ENCODE measurements around the gene ARHGAP42. TPM values are rescaled to one million over a fixed set of nuclear protein-coding genes. Genes with fewer than 3 reads are reported as not detected.

Gene ARHGAP42
- total and polyA plus RNA-seq, 2 of the 13 experiments (the other 11 are each of a cell fraction or from before 2014, with no cell fraction given), result 2.5 to 4.3 TPM

GRCh38 chr11:100687630-100688395 lies 725 bp downstream of the ARHGAP42 start (continued):
- TF ChIP-seq MLX (CRISPR knock-in tag; IDR thresholded peaks at IDR 0.05), result no peak
- no peak for TF ChIP-seq DMTF1 (CRISPR knock-in tag; IDR thresholded peaks at IDR 0.05)
- no peak for TF ChIP-seq NFIB (CRISPR knock-in tag; IDR thresholded peaks at IDR 0.05; ENCODE audit: borderline replicate concordance)
- TF ChIP-seq MAFK (conservative IDR thresholded peaks at IDR 0.05 in 1 of 2, IDR thresholded peaks at IDR 0.05 in 1 of 2; ENCODE audit: low read length in 2 of 2), result no peak
- no peak for TF ChIP-seq THAP8 (CRISPR knock-in tag; IDR thresholded peaks at IDR 0.05; ENCODE audit: borderline replicate concordance)
- no peak for TF ChIP-seq ZNF607 (CRISPR knock-in tag; IDR thresholded peaks at IDR 0.05; ENCODE audit: borderline replicate concordance)
- TF ChIP-seq DNMT3B (CRISPR knock-in tag; conservative IDR thresholded peaks at IDR 0.05), result no peak
- no peak for TF ChIP-seq PRDM10 (CRISPR knock-in tag; IDR thresholded peaks at IDR 0.05; ENCODE audit: low read depth)
- TF ChIP-seq XBP1 (CRISPR knock-in tag; IDR thresholded peaks at IDR 0.05), result no peak
- no peak for TF ChIP-seq PTBP1 (IDR thresholded peaks at IDR 0.05; ENCODE audit: low read depth, low read length, poor library complexity, severe bottlenecking)
- no peak for TF ChIP-seq ARNT (IDR thresholded peaks at IDR 0.05)
- no peak for TF ChIP-seq CCAR2 (optimal IDR thresholded peaks at IDR 0.05; ENCODE audit: low read depth, low read length)

All from HepG2 (cell line).